ENCODE data around the gene SKP1. TPM values are rescaled to one million over a fixed set of nuclear protein-coding genes. Genes with fewer than 3 reads are reported as not detected.
A peak's percentile ranks its signal among the peaks of the same experiment; 100 is the strongest.

The SKP1 gene
- total and polyA plus RNA-seq, 7 donors: 193 to 938 (median 320) TPM

GRCh38 chr5:134125039-134126015, 51.4 kb downstream of the SKP1 start:
- no peaks in the 10 kb centered on the region for H3K9me3 ChIP-seq
- intact Hi-C loops (cut with DNase I): no loop called here
- DNase-seq: no peak

GRCh38 chr5:134124289-134125038, 52.3 kb downstream of the SKP1 start:
- WGBS, 2 donors: 65 to 89% methylated on average over 8 of the region's 8 CpGs
- Histone ChIP-seq H3K4me3 (no peak overlapping the region), H3K4me1 (peaks cover 0 to 17% (median 13%) of the 10 kb centered on the region in 4 donors), H3K27me3 (no peaks in the 10 kb centered on the region), H3K36me3 (peaks cover 0 to 12% (median 0%) of the 10 kb centered on the region in 4 donors), H3K27ac (peak overlapping the region in 3 of 4 donors; percentile 41 to 66 (median 44)), H3K9me3 (no peaks in the 10 kb centered on the region)
- DNase-seq: no peak
- intact Hi-C loops (cut with DNase I): no loop called here
- TF ChIP-seq CTCF (IDR thresholded peaks at IDR 0.05) (no peak), POLR2A (IDR thresholded peaks at IDR 0.05) (no peak), EP300 (IDR thresholded peaks at IDR 0.05) (no peak), POLR2AphosphoS5 (IDR thresholded peaks at IDR 0.05) (no peak)

More at GRCh38 chr5:134125039-134126015, 51.4 kb downstream of the SKP1 start:
- 47 to 51% methylated on average over 14 of the region's 14 CpGs for WGBS, 2 donors
- Histone ChIP-seq H3K36me3 (peaks cover 0 to 18% (median 0%) of the 10 kb centered on the region in 4 donors), H3K27me3 (no peaks in the 10 kb centered on the region), H3K4me3 (no peak overlapping the region), H3K4me1 (peaks cover 0 to 17% (median 13%) of the 10 kb centered on the region in 4 donors), H3K27ac (peak overlapping the region; percentile 37 to 66 (median 42))
- TF ChIP-seq POLR2A (IDR thresholded peaks at IDR 0.05) (no peak), CTCF (IDR thresholded peaks at IDR 0.05) (no peak), EP300 (IDR thresholded peaks at IDR 0.05) (no peak), POLR2AphosphoS5 (IDR thresholded peaks at IDR 0.05) (peak in 2 of 4 donors; percentile 10 to 13)

DNA sequence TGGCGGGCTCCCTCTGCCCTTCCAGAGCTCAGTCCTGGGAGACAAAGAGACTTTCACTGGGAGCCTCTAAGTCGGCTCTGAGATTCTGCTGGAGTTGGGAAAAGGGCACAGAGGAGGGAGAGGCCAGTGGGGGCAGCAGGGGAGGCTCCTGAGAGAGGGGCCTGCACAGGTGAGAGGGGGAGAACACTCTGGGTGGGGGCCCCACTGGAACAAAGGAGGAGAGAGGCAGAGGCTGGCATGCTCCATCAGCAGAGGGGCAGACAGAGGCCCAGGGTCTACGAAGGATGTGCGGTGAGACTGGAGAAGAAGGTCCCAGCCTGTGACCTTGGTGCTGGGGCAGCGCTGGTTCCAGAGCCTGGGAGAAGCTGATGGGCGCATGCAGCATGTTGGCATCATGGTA, 53.4 kb downstream of the SKP1 start:
- H3K4me1 ChIP-seq: peaks cover 0 to 17% (median 13%) of the 10 kb centered on the region in 4 donors
- no peak overlapping the region for H3K27ac ChIP-seq
- TF ChIP-seq EP300 (IDR thresholded peaks at IDR 0.05): no peak
- no peak for TF ChIP-seq POLR2A (IDR thresholded peaks at IDR 0.05)
- intact Hi-C loops (cut with DNase I): no loop called here
- no peak for DNase-seq
- 82 to 92% methylated on average over 6 of the region's 6 CpGs for WGBS, 2 donors
- H3K36me3 ChIP-seq: peaks cover 0 to 3% (median 0%) of the 10 kb centered on the region in 4 donors
- H3K9me3 ChIP-seq: no peaks in the 10 kb centered on the region
- H3K4me3 ChIP-seq: no peak overlapping the region
- H3K27me3 ChIP-seq: no peaks in the 10 kb centered on the region

GRCh38 chr5:134122530-134122929, 54.2 kb downstream of the SKP1 start:
- Histone ChIP-seq H3K27me3 (no peaks in the 10 kb centered on the region), H3K9me3 (no peaks in the 10 kb centered on the region), H3K27ac (no peak overlapping the region), H3K4me1 (peaks cover 0 to 17% (median 13%) of the 10 kb centered on the region in 4 donors), H3K4me3 (no peak overlapping the region), H3K36me3 (peaks cover 0 to 2% (median 0%) of the 10 kb centered on the region in 4 donors)
- intact Hi-C loops (cut with DNase I): no loop called here
- no peak for TF ChIP-seq POLR2A (IDR thresholded peaks at IDR 0.05)
- TF ChIP-seq CTCF (IDR thresholded peaks at IDR 0.05): no peak
- no peak for TF ChIP-seq EP300 (IDR thresholded peaks at IDR 0.05)
- TF ChIP-seq POLR2AphosphoS5 (IDR thresholded peaks at IDR 0.05): no peak
- DNase-seq: no peak
- WGBS, 2 donors: 53 to 77% methylated on average over 3 of the region's 3 CpGs
